Fibroblast of skin of left quadriceps (primary cell): Measurements from ENCODE around the gene DSG3.

Source experiments
- DNase-seq, 2 experiments: peaks; one replicate each; pipeline ENCODE4 v3.0.0-alpha.2; 2013; ENCODE audit warnings: low read depth in 2 of 2

Gene DSG3

DNA sequence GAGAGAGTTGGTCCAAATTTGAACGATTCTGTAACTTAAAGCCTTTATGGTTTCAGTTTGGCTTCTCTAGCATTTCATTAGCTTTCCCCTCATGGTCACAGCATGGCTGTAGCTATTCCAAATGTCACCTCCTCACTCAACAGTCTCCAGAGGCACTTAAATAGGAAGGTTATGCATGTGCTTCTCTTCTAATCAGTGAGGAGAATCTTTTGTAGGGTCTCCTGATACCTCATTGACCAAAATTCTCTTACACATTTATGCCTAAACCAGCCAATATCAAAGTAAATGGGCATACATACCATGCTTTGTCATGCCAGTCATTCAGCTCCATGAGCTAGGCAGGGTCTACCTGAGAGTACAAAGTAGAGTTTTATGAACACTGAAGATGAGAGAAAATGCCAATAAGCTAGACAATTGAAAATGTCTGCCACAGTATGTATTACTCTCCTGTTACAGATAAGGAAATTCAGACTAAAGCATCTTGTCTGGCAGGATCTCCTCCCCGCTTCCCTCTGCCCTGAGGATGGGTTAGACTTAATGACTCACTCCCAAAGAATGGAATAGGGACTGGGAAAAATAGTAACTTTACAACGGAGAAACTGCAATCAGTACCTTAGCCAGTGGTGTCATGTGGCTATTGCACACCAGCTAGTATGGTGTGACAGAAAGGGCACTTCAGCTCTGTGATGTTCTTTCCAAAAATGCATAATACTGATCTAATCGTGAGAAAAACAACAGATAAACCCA is 65.8 kb downstream of the DSG3 start:
- DNase-seq = peak; percentile 34 to 39

DNA sequence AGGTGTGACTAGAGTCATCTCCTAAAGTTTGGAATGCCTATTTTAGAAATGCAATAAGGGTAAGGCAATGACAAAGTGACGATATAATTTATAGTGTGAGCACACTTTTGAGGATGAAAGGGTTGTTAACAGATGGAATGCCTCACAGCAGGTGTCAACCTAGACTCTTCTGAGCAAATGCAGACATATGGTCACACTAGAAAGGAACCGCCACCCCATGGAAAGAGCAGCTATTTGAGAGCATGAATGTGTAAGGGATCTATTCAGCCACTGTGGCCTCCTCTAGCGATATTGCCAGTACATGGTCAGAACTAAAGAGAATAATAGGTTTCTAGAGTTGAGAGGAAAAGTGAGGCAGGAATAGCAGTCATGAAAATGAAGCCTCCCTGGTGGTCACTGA is 68.9 kb downstream of the DSG3 start:
- no peak for DNase-seq

DNA sequence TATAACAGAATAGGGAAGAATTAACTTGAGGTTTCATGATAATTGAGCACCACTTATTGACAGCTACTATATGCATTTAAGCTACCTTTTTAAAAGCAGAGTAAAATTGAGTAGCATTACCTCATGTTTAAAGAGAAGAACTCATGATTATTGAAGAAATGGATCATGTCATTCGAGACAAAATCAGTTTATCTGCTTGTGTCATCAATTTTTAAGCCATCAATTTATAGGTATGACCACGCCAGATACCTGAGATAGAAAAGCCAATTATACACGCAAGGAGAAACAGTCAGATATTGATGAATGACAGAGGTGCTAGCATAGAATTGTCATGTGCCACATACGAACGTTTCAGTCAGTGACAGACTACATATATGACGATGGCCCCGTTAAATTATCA is 78.8 kb downstream of the DSG3 start:
- DNase-seq = no peak
